GM18868 (cell line): ENCODE data around the gene ATOH7.
"Not testable (repeated sequence)": the region's sequence is repeated elsewhere in the genome, so short reads cannot be mapped to it uniquely, and the experiment has no call there.

Experiments
- ATAC-seq: cut with Tn5 transposase; IDR thresholded peaks from one replicate; pipeline ENCODE4 v1.9.1; 2021; ENCODE audit warnings: mild to moderate bottlenecking, moderate library complexity; ENCODE audit not compliant: unreplicated experiment

Gene ATOH7

GRCh38 chr10:68231817-68232251 lies at the start of gene ATOH7:
Gene ATOH7 (minus strand): TSS chr10:68232113. CDS start chr10:68231677, 436 bp downstream.
- ATAC-seq, result no peak

GRCh38 chr10:68280758-68281157 lies 48.8 kb upstream of the ATOH7 start:
- ATAC-seq, result no peak

GRCh38 chr10:68278906-68279753 lies 47.2 kb upstream of the ATOH7 start:
- ATAC-seq, result not testable (repeated sequence)

- ATAC-seq, result not testable (repeated sequence)
Measured at GRCh38 chr10:68277814-68278213, 45.9 kb upstream of the ATOH7 start.

GRCh38 chr10:68276224-68276623 lies 44.3 kb upstream of the ATOH7 start:
- no peak for ATAC-seq

- no peak for ATAC-seq
Measured at GRCh38 chr10:68275600-68276126, 43.8 kb upstream of the ATOH7 start.

GRCh38 chr10:68272833-68273232 lies 40.9 kb upstream of the ATOH7 start:
- ATAC-seq, result no peak

- no peak for ATAC-seq
Measured at GRCh38 chr10:68271196-68271882, 39.4 kb upstream of the ATOH7 start.

- ATAC-seq, result no peak
Measured at GRCh38 chr10:68269562-68270290, 37.8 kb upstream of the ATOH7 start.

GRCh38 chr10:68261132-68261856 lies 29.4 kb upstream of the ATOH7 start:
- ATAC-seq, result no peak

- no peak for ATAC-seq
Measured at GRCh38 chr10:68253346-68253745, 21.4 kb upstream of the ATOH7 start.

- peak; percentile 62 for ATAC-seq
Measured at GRCh38 chr10:68251625-68252495, 19.9 kb upstream of the ATOH7 start.

GRCh38 chr10:68251151-68251550 lies 19.2 kb upstream of the ATOH7 start:
- ATAC-seq, result no peak

- no peak for ATAC-seq
Measured at GRCh38 chr10:68249297-68249696, 17.4 kb upstream of the ATOH7 start.

- no peak for ATAC-seq
Measured at GRCh38 chr10:68247931-68248330, 16.0 kb upstream of the ATOH7 start.

GRCh38 chr10:68246397-68246796 lies 14.5 kb upstream of the ATOH7 start:
- ATAC-seq, result not testable (repeated sequence)

- no peak for ATAC-seq
Measured at GRCh38 chr10:68242051-68242450, 10.1 kb upstream of the ATOH7 start.

GRCh38 chr10:68239596-68240150 lies 7.8 kb upstream of the ATOH7 start:
- ATAC-seq, result no peak

GRCh38 chr10:68239069-68239468 lies 7.2 kb upstream of the ATOH7 start:
- no peak for ATAC-seq
